Ovary (tissue), 9 donors: Measurements from ENCODE around the gene LPIN3. TPM values are rescaled to one million over a fixed set of nuclear protein-coding genes. Genes with fewer than 3 reads are reported as not detected.

Source experiments
- DNase-seq, 5 donors: peaks; one replicate each; pipeline ENCODE4 v3.0.0-alpha.2; 2019 to 2020
- H3K27ac ChIP-seq, 2 donors: fragments of 200-600 bp; one replicate each; pipeline versions ENCODE4 v1.5.1 to v1.8.0; 2019 to 2022
- H3K27me3 ChIP-seq: fragments of 200-600 bp; one replicate; pipeline ENCODE4 v1.8.0; 2022
- H3K36me3 ChIP-seq: fragments of 200-600 bp; sonication (generic); one replicate; pipeline ENCODE4 v1.5.1; 2019
- H3K4me1 ChIP-seq: one replicate; pipeline ENCODE4 v1.8.1; 2013; ENCODE audit warnings: mild to moderate bottlenecking, moderate library complexity; ENCODE audit not compliant: insufficient read depth
- H3K4me3 ChIP-seq: fragments of 200-600 bp; sonication (generic); one replicate; pipeline ENCODE4 v1.5.1; 2017
- H3K9me3 ChIP-seq, 2 donors: fragments of 200-600 bp in 1 of 2; sonication (generic) in 1 of 2; one replicate each; pipeline versions ENCODE4 v1.5.1 to v1.8.1; 2013 to 2019; ENCODE audit warnings: mild to moderate bottlenecking in 1 of 2, moderate library complexity in 1 of 2
- CTCF ChIP-seq, 3 donors: fragments of 450-650 bp in 2 of 3; fragments of 200-600 bp in 1 of 3; IDR thresholded peaks; one replicate each; pipeline versions ENCODE4 v1.5.1 to v1.8.0; 2016 to 2022; ENCODE audit warnings: antibody characterized with exemption in 3 of 3, mild to moderate bottlenecking in 1 of 3
- EP300 ChIP-seq: sonication (generic); formaldehyde crosslinking; IDR thresholded peaks from one replicate; pipeline ENCODE4 v1.6.1; 2017; ENCODE audit warnings: antibody characterized with exemption
- POLR2A ChIP-seq: fragments of 450-650 bp; IDR thresholded peaks from one replicate; pipeline ENCODE4 v1.6.1; 2017; ENCODE audit warnings: antibody characterized with exemption, mild to moderate bottlenecking, moderate library complexity
- WGBS, 3 donors: extraction: QIAGEN DNeasy Blood & Tissue Kit in 1 of 3; methylation state at CpG; one replicate each; pipeline versions ENCODE4 v1.1.5 to v1.1.7; 2013 to 2017; 5-methylcytosine and 5-hydroxymethylcytosine counted together
- intact Hi-C, 4 donors: fragments of 100-400 bp; cut with DNase I; formaldehyde crosslinking; loops; one replicate each; pipeline versions ENCODE4 v1.11.0 to v1.15.1; 2022 to 2023
- polyA plus RNA-seq, 2 donors: library from polyadenylated mRNA; stranded (reverse); fragments of 200-250 nt in 1 of 2; fragments of 350-450 nt in 1 of 2; fragmentation: Illumina TruSeq in 1 of 2; extraction: RNeasy Lipid Tissue Mini Kit (QIAGEN cat#74804) in 1 of 2; gene quantifications; one replicate each; pipeline ENCODE4 v1.2.3, GENCODE V29; 2013 to 2014
- total RNA-seq, 7 donors: library from RNA; depleted of rRNA in 2 of 7; stranded (reverse); fragments of >200 nt in 2 of 7; fragmentation: NEBNext Ultra II Directional in 3 of 7; extraction: Animal tissue kit (Norgen Biotek cat#: 25700) in 3 of 7; gene quantifications; one replicate each; pipeline versions ENCODE4 v1.1.0 to v1.2.4, GENCODE V29; 2016 to 2023
- donor health status: DM: no; HTN: no; CAD: no; lungs with moderate emphysema.
- donor health status: DM: no; HTN: no; CAD: no.
- donor health status: Bipolar disorder and iron deficiency.
- donor health status: DM: yes; HTN: yes; CAD: no.
- donor health status: DM: no; HTN: no; CAD: no.
- donor health status: DM: yes; HTN: yes; CAD: no.

LPIN3 gene
- total and polyA plus RNA-seq, 9 donors = 5.1 to 21.6 (median 12.5) TPM

DNA sequence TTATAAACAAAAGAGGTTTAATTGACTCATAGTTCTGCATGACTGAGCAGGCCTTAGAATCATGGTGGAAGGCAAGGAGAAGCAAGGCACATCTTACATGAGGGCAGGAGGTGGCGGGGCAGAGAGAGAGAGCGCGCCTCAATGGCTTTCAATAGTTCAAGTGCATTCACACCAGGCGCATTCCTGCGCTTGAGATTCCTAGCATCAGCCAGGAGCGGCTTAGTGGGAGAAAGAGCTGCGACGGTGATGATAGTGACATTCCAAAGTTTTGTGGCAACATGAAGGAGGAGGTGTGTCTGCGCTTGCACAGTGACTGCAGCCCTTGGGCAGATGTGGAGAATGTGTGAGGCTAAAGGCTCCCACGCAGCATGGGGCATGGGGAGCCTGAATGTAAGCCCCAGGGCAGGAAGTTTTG lies 51.0 kb downstream of the LPIN3 start:
- Histone ChIP-seq H3K27me3 (no peaks in the 10 kb centered on the region), H3K36me3 (no peaks in the 10 kb centered on the region), H3K4me1 (peaks cover 18% of the 10 kb centered on the region), H3K9me3 (no peaks in the 10 kb centered on the region), H3K27ac (no peak overlapping the region), H3K4me3 (no peak overlapping the region)
- intact Hi-C loops = no loop called here
- no peak for DNase-seq
- TF ChIP-seq EP300 (no peak), CTCF (IDR thresholded peaks at IDR 0.05) (no peak), POLR2A (no peak)
- 93 to 98% (median 96%) methylated on average over 10 of the region's 10 CpGs for WGBS, 3 donors

GRCh38 chr20:41392295-41392694 lies 51.7 kb downstream of the LPIN3 start:
- Histone ChIP-seq H3K4me1 (peaks cover 16% of the 10 kb centered on the region), H3K9me3 (no peaks in the 10 kb centered on the region), H3K36me3 (no peaks in the 10 kb centered on the region), H3K27ac (no peak overlapping the region), H3K27me3 (no peaks in the 10 kb centered on the region), H3K4me3 (no peak overlapping the region)
- intact Hi-C loops = no loop called here
- DNase-seq = no peak
- WGBS, 3 donors = 100% methylated on average over 1 of the region's 1 CpG
- TF ChIP-seq CTCF (IDR thresholded peaks at IDR 0.05) = no peak
- TF ChIP-seq EP300 = no peak

DNA sequence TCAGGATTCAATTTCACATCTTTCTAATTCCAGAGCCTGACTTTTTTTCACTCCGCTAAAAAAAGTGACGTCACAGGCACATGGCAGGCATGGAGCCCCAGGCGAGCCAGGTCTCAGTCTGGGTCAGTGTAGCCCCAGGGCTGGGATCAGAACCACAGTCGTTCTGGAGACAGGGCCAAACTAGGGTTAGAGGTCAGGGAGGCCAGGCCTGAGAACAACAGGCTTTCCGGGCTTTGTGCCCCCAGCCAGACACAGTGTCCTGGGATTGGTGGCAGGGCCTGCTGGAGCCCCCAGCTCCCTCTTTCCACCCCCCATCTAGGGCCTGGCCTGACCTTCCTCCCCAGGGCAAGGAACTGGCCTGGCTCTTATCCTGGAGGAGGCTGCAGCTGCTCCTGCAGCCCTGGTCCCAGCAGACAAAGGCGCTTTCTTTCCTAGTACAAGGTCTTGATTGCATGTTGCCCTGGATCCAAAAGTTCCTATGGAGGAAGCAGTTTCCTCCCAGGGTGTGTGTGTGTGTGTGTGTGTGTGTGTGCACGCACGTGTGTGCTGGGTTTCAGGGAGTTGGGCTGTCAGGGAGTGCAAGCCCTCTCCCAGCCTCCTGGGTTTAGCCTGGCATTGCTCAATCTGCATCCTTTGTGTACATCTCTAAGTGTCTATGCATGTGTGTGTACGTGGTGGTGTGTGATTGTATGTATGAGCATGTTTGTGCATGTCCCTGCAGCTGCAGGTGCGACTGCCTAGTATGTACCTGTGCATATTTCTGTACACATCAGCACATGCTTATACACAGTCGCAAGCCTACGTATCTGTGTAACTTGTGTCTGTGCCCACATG lies 52.5 kb downstream of the LPIN3 start:
- no peaks in the 10 kb centered on the region for H3K27me3 ChIP-seq
- peaks cover 14% of the 10 kb centered on the region for H3K4me1 ChIP-seq
- H3K36me3 ChIP-seq = no peaks in the 10 kb centered on the region
- H3K27ac ChIP-seq = no peak overlapping the region
- TF ChIP-seq EP300 (no peak), POLR2A (no peak), CTCF (IDR thresholded peaks at IDR 0.05) (no peak)
- intact Hi-C loops = no loop called here
- 28 to 63% (median 44%) methylated on average over 12 of the region's 12 CpGs for WGBS, 3 donors
- H3K9me3 ChIP-seq = no peaks in the 10 kb centered on the region
- H3K4me3 ChIP-seq = no peak overlapping the region
- DNase-seq = peak; percentile 79 to 93 (median 90)

DNA sequence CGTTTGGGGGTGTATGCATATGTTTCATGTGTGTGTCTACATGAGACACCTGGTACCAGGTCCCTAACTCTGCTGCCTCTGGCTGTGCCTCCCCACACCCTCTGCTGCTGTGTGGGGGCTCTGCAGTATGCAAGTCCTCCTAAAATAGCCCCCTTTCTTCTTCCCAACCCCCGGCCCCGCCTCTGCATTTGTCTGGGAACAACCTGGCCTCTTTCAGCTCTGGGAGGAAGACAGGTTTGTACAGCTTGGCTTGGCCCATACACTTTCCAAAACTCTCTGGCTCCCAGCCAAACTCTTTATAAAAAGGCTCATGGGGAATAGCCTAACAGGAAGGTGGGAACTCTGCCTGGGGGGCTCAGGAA lies 53.1 kb downstream of the LPIN3 start:
- intact Hi-C loops = no loop called here
- Histone ChIP-seq H3K27me3 (no peaks in the 10 kb centered on the region), H3K27ac (no peak overlapping the region), H3K4me3 (no peak overlapping the region), H3K36me3 (no peaks in the 10 kb centered on the region), H3K4me1 (peaks cover 16% of the 10 kb centered on the region), H3K9me3 (no peaks in the 10 kb centered on the region)
- TF ChIP-seq POLR2A = no peak
- no peak for TF ChIP-seq CTCF (IDR thresholded peaks at IDR 0.05)
- TF ChIP-seq EP300 = no peak
- peak in 4 of 5 donors; percentile 38 to 63 (median 44) for DNase-seq
- 44 to 73% (median 69%) methylated on average over 3 of the region's 3 CpGs for WGBS, 3 donors
